HepG2 (cell line): ENCODE measurements around the gene HOMEZ. TPM values are rescaled to one million over a fixed set of nuclear protein-coding genes. Genes with fewer than 3 reads are reported as not detected.

Source experiments
- AGO1 ChIP-seq: fragments of 200-400 bp; formaldehyde crosslinking; IDR thresholded peaks from 2 replicates; pipeline ENCODE4 v1.6.1; 2017; ENCODE audit warnings: mild to moderate bottlenecking, low read depth, low read length, moderate library complexity; ENCODE audit not compliant: poor library complexity, severe bottlenecking
- KMT2A ChIP-seq: sonication (generic); formaldehyde crosslinking; IDR thresholded peaks from 2 replicates; pipeline ENCODE4 v1.4.0; 2020; ENCODE audit warnings: missing genetic modification reagents
- NR2F2 ChIP-seq: IDR thresholded peaks from 2 replicates; pipeline ENCODE4 v1.6.1; 2012; ENCODE audit warnings: low read depth, inconsistent platforms, borderline replicate concordance
- PHF5A ChIP-seq: IDR thresholded peaks from one replicate; pipeline ENCODE4 v1.6.1; 2018; ENCODE audit warnings: low read depth, missing genetic modification reagents; ENCODE audit not compliant: unreplicated experiment
- RBFOX2 ChIP-seq: fragments of 200-400 bp; formaldehyde crosslinking; IDR thresholded peaks from 2 replicates; pipeline ENCODE4 v1.6.1; 2017; ENCODE audit warnings: low read depth, mild to moderate bottlenecking, low read length
- ZNF101 ChIP-seq: sonication (generic); formaldehyde crosslinking; IDR thresholded peaks from 2 replicates; pipeline ENCODE4 v1.4.0; 2020; ENCODE audit warnings: mild to moderate bottlenecking, low read depth, missing genetic modification reagents, borderline replicate concordance
- ZNF430 ChIP-seq: sonication (generic); formaldehyde crosslinking; IDR thresholded peaks from 2 replicates; pipeline ENCODE4 v1.9.0; 2021; ENCODE audit warnings: mild to moderate bottlenecking, missing genetic modification reagents
- ZNF563 ChIP-seq: sonication (generic); formaldehyde crosslinking; IDR thresholded peaks from 2 replicates; pipeline ENCODE4 v1.8.0; 2022; ENCODE audit warnings: mild to moderate bottlenecking, moderate library complexity, missing genetic modification reagents
- polyA plus RNA-seq, 8 experiments: library from polyadenylated mRNA; depleted of rRNA in 3 of 8; stranded (reverse) in 7 of 8; unstranded in 1 of 8; fragments of >200 nt; fragmentation: Illumina TruSeq in 4 of 8; extraction: Trizol in 4 of 8; gene quantifications; 2 replicates each; pipeline versions ENCODE4 v1.2.1 to v1.2.3, GENCODE V29; 2011 to 2016; ENCODE audit warnings: low read depth in 4 of 8, missing spikeins in 1 of 8, mixed read lengths in 1 of 8; ENCODE audit not compliant: insufficient read depth in 1 of 8
- total RNA-seq, 5 experiments: library from RNA; depleted of rRNA; stranded (reverse); fragments of >200 nt; fragmentation: Illumina TruSeq; extraction: Trizol; gene quantifications; 2 replicates each; pipeline ENCODE4 v1.2.3, GENCODE V29; 2016; ENCODE audit warnings: low read depth in 1 of 5
- TF ChIP-seq, protein P1 (sequence below): sonication (generic); formaldehyde crosslinking; IDR thresholded peaks from 2 replicates; pipeline ENCODE4 v1.4.0; 2020; ENCODE audit warnings: mild to moderate bottlenecking, missing genetic modification reagents

Gene HOMEZ
- total and polyA plus RNA-seq, 2 of the 13 experiments (the other 11 are each of a cell fraction or from before 2014, with no cell fraction given) = 14.5 to 31.8 TPM

DNA sequence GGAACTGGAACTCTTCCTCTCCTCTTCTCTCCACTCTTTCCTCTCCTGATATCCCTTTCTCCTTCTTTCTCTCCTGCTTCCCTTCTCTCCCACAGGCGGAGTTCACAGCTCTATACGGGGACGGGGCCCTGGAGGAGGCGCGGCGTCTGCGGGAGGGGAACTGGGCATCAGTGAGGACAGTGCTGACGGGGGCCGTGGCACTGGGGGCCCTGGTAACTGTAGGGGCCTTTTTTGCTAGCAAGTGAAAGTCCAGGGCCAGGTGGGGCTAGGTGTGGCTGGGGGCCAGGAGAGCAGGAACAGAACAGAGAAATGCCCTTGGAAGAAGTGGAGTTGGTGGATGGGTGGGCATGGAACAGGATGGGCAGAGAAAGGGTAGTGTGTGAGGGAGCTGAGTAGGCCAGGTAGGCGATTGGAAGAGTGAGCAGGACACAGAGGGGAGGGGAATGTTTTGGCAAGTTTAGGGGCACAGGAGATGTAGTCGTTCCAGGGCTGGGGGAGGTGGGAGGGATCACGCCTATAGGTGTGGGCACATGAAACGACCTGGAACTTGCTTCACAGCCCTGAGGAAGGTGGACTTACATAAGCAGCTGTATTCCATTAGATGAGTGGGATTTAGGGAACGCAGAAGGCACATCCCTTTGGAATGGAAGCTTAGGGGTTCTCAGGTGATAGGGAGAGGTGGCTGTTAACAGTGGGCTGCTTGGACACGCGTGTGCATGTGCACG is 23.0 kb upstream of the HOMEZ start (continued):
- TF ChIP-seq ZNF563 = no peak
- no peak for TF ChIP-seq ZNF101
- no peak for TF ChIP-seq NR2F2
- TF ChIP-seq AGO1 = peak; percentile 30
- TF ChIP-seq ZNF430 (CRISPR knock-in tag) = 0 out of 2 replicates have a peak, but pooled peaks have one; percentile 5
- no peak for TF ChIP-seq PHF5A (CRISPR knock-in tag)
- TF ChIP-seq, protein P1, sequence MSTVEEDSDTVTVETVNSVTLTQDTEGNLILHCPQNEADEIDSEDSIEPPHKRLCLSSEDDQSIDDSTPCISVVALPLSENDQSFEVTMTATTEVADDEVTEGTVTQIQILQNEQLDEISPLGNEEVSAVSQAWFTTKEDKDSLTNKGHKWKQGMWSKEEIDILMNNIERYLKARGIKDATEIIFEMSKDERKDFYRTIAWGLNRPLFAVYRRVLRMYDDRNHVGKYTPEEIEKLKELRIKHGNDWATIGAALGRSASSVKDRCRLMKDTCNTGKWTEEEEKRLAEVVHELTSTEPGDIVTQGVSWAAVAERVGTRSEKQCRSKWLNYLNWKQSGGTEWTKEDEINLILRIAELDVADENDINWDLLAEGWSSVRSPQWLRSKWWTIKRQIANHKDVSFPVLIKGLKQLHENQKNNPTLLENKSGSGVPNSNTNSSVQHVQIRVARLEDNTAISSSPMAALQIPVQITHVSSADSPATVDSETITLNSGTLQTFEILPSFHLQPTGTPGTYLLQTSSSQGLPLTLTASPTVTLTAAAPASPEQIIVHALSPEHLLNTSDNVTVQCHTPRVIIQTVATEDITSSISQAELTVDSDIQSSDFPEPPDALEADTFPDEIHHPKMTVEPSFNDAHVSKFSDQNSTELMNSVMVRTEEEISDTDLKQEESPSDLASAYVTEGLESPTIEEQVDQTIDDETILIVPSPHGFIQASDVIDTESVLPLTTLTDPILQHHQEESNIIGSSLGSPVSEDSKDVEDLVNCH (CRISPR knock-in tag) = no peak
- no peak for TF ChIP-seq KMT2A (CRISPR knock-in tag)
- TF ChIP-seq RBFOX2 = 0 out of 2 replicates have a peak, but pooled peaks have one; percentile 27
